Neutrophil (primary cell): ENCODE data around the gene FAAP20.

ENCODE experiments used
- H3K27ac ChIP-seq: fragments of 200-600 bp; sonication (generic); 2 replicates; pipeline ENCODE4 v1.5.1; 2016; ENCODE audit warnings: mild to moderate bottlenecking, moderate library complexity
- H3K27me3 ChIP-seq: fragments of 200-600 bp; sonication (generic); 2 replicates; pipeline ENCODE4 v1.6.0; 2016; ENCODE audit warnings: mild to moderate bottlenecking
- H3K36me3 ChIP-seq: fragments of 200-600 bp; sonication (generic); 2 replicates; pipeline ENCODE4 v1.5.1; 2017
- H3K4me1 ChIP-seq, 2 experiments: fragments of 200-600 bp in 1 of 2; sonication (generic) in 1 of 2; 1 replicate in 1 of 2; 2 replicates in 1 of 2; pipeline versions ENCODE4 v1.5.1 to v1.6.1; 2013 to 2016; ENCODE audit warnings: low read depth in 1 of 2, low read length in 1 of 2, mild to moderate bottlenecking in 1 of 2, moderate library complexity in 1 of 2; ENCODE audit not compliant: control insufficient read depth in 1 of 2, insufficient read depth in 1 of 2
- H3K4me3 ChIP-seq, 2 experiments: fragments of 200-600 bp in 1 of 2; sonication (generic) in 1 of 2; 1 replicate in 1 of 2; 2 replicates in 1 of 2; pipeline ENCODE4 v1.5.1; 2013 to 2016; ENCODE audit warnings: low read depth in 1 of 2, low read length in 1 of 2, mild to moderate bottlenecking in 1 of 2, moderate library complexity in 1 of 2
- H3K9me3 ChIP-seq: fragments of 200-600 bp; sonication (generic); 2 replicates; pipeline ENCODE4 v1.5.1; 2016
- TF ChIP-seq, protein P1 (sequence below): fragments of 200-600 bp; sonication (generic); IDR thresholded peaks from 2 replicates; pipeline ENCODE4 v1.5.1; 2016; ENCODE audit warnings: antibody characterized with exemption

The FAAP20 gene

DNA sequence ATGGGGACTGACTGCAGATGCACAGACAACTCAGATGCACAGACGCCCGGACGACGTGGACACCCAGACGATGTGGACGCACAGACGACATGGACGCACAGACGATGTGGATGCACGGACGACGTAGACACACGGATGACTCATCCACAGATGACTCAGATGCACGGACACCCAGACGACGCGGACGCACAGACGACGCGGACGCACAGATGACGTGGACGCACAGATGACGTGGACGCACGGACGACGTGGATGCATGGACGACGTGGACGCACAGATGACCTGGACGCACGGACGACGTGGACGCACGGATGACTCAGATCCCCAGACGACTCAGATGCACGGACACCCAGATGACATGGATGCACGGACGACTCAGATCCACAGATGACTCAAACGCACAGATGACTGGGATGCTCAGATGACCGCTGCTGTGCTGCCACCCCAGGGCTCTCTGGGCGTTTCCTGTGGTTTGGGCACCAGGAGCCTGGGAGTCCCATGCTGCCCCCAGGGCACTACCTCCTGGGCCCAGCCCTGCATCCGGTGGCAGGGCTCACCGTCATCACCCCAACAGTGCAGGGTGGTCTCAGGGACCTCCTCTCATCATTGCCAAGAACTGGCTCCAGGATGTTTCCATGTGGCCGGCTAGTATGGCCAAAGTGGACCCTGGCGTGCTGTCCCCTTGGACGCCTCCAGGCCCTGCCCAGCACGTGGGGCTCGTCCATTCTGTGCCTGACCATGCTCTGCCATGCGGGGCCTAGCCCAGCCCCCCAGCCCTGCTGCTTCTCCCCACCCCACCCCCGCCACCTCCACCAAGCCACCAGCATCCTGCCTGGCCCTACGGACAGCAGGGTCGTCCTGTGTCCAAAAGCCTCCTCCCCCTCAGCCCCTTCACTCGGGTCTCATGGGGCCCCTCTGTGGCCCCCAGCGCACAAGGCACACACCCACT is 14.0 kb downstream of the FAAP20 start:
- Histone ChIP-seq H3K4me3 (no peak overlapping the region), H3K27me3 (no peaks in the 10 kb centered on the region), H3K27ac (no peak overlapping the region), H3K36me3 (peaks cover 49% of the 10 kb centered on the region), H3K9me3 (no peaks in the 10 kb centered on the region), H3K4me1 (peaks cover 0 to 5% of the 10 kb centered on the region in 2 experiments)
- TF ChIP-seq, protein P1, sequence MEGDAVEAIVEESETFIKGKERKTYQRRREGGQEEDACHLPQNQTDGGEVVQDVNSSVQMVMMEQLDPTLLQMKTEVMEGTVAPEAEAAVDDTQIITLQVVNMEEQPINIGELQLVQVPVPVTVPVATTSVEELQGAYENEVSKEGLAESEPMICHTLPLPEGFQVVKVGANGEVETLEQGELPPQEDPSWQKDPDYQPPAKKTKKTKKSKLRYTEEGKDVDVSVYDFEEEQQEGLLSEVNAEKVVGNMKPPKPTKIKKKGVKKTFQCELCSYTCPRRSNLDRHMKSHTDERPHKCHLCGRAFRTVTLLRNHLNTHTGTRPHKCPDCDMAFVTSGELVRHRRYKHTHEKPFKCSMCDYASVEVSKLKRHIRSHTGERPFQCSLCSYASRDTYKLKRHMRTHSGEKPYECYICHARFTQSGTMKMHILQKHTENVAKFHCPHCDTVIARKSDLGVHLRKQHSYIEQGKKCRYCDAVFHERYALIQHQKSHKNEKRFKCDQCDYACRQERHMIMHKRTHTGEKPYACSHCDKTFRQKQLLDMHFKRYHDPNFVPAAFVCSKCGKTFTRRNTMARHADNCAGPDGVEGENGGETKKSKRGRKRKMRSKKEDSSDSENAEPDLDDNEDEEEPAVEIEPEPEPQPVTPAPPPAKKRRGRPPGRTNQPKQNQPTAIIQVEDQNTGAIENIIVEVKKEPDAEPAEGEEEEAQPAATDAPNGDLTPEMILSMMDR, result no peak

DNA sequence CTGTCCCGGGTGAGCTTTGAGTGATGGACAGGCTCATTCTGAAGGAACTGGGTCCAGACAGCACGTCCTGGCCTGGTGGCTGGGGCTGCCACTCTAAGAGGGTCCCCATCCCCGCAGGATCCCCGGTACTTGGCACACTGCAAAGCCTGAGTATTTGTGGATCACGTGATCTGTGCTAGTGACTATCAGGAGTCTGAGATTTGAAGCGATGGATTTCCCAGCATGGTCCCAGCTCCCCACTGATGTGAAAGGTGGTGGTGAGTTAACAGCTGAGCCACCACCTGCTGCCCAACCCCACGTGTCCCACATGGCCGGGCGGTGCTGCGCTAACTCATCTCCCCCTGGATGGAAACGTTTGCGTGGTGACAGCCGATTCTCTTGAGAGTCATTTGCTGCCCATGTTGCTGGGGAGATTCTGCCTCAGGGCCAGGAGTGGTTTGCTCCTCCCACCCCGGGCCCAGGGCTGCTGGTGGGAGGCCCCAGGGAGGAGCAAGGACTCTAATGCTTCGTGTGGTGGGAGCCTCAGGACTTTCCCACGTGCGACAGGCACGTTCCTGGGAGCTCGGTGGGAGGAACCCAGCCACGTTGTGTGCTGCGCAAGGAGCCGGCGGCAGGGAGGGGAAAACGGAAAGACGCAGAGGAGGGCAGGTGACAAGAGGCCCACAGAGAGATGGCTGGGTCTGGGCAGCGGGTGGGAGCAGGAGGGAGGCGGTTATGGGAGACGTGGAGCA is 15.1 kb downstream of the FAAP20 start:
- TF ChIP-seq, protein P1, result no peak
- peaks cover 38% of the 10 kb centered on the region for H3K36me3 ChIP-seq

DNA sequence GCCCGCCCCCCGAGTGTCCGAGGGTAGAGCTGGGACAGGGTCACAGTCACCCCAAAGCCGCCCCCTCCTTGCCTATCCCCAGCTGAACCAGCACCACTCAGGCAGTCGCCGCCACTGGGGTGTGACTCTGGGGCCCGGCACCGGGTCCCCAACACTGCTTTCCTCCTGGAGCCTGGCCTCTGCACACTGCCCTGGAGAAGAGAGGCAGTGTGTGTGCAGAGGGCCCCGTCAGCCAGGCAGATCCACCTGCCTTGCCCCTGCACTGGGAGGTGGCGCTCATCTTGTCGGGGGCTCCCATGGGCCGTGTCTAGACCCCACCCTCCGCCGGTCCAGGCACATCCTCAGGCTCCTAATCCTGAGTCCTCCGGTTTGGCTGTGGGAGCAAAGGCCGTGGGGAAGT is 15.7 kb downstream of the FAAP20 start:
- Histone ChIP-seq H3K4me3 (no peak overlapping the region), H3K4me1 (peaks cover 11 to 13% of the 10 kb centered on the region in 2 experiments), H3K27me3 (no peaks in the 10 kb centered on the region), H3K36me3 (peaks cover 34% of the 10 kb centered on the region), H3K9me3 (no peaks in the 10 kb centered on the region), H3K27ac (no peak overlapping the region)
- TF ChIP-seq, protein P1, result no peak

More for the DNA sequence above, 15.1 kb downstream of the FAAP20 start:
- H3K4me3 ChIP-seq, result no peak overlapping the region
- H3K4me1 ChIP-seq, result peaks cover 6 to 7% of the 10 kb centered on the region in 2 experiments
- no peaks in the 10 kb centered on the region for H3K27me3 ChIP-seq
- H3K27ac ChIP-seq, result no peak overlapping the region
- no peaks in the 10 kb centered on the region for H3K9me3 ChIP-seq

DNA sequence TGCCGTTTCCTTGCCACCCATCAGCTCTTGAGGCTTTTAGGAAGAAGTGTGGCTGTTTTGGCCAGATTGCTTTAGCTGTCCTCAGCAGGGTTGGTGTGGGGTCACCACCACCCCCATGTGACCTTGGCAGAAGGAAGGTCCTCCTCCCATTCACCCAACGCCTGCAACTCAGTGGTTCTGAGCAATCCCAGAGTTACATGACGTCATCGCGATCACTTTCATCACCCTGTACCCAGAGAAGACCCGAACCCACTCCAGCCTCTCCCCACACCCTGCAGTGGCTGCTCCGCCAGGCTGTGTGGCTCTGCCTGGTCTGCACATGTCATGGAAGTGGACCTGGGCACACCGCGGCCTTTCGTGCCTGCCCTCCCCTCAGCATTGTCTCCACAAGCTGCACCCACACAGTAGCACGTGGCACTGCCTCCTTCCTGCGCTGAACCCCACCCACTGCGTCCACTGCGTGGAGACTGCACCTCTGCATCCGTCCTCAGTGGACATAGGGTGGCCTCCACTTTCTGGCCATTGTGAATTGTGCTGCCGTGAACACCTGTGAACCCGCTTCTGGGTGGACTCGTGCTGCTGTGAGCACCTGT is 16.5 kb downstream of the FAAP20 start:
- Histone ChIP-seq H3K27me3 (no peaks in the 10 kb centered on the region), H3K36me3 (peaks cover 34% of the 10 kb centered on the region), H3K27ac (no peak overlapping the region), H3K9me3 (no peaks in the 10 kb centered on the region), H3K4me1 (peaks cover 14 to 21% of the 10 kb centered on the region in 2 experiments), H3K4me3 (no peak overlapping the region)
- TF ChIP-seq, protein P1, result no peak

DNA sequence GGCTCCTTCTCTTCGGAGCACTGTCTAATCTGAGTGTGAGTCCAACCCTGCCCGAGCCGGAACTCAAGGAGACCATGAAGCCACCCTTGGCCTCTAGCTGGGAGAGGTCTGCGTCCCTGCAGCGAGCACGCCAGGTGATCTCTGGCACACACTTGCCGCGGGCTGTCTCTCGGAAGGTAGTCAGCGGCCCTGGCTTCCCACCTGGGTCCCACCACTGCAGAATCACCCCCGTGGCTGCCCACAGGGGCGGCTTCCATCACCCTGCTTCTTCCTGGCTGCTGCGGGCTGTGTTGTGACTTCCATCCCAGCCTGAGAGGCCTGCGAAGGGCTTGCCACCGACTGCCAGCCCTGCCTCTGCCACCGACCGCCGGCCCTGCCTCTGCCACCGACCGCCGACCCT is 17.0 kb downstream of the FAAP20 start:
- Histone ChIP-seq H3K9me3 (no peaks in the 10 kb centered on the region), H3K27me3 (no peaks in the 10 kb centered on the region), H3K4me1 (peaks cover 14 to 22% of the 10 kb centered on the region in 2 experiments), H3K27ac (no peak overlapping the region), H3K36me3 (peaks cover 36% of the 10 kb centered on the region), H3K4me3 (no peak overlapping the region)
- TF ChIP-seq, protein P1, result no peak
